ENCODE results near the gene TNFRSF12A.
A peak's percentile ranks its signal among the peaks of the same experiment; 100 is the strongest.

Gene TNFRSF12A

DNA sequence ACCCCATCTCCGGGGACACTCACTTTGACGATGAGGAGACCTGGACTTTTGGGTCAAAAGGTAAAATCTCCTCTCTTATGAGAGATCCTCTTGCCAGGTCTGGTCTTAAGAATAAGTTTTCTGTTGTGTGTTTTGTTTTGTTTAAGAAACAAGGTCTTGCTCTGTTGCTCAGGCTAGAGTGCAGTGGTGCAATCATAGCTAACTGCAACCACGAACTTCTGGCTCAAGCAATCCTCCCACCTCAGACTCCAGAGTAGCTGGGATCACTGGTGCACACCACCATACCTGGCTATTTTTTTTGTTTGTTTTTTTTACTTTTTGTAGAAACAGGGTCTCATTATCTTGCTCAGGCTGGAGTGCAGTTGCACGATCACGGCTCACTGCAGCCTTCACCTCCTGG is 30.3 kb downstream of the TNFRSF12A start:
- POLR2A ChIA-PET = interaction anchor here (1.1 kb wide), 1 partner anchor 8 kb away, joined by 3 read pairs; no protein-coding TSS in a partner anchor
- TF ChIP-seq BCL11B (tag by site-specific recombination; IDR thresholded peaks at IDR 0.05; ENCODE audit: low read depth) (no peak), PRDM2 (tag by site-specific recombination; IDR thresholded peaks at IDR 0.05; ENCODE audit: borderline replicate concordance) (no peak), KLF10 (tag by site-specific recombination; IDR thresholded peaks at IDR 0.05) (no peak), ZNF132 (tag by site-specific recombination; IDR thresholded peaks at IDR 0.05; ENCODE audit: borderline replicate concordance) (no peak)
- CTCF ChIA-PET = interaction anchor here (1.2 to 2.5 kb wide), 4 partner anchors 8 to 32 kb away, joined by 3 to 10 read pairs (median 5); no protein-coding TSS in a partner anchor
- Histone ChIP-seq H3K27ac (ENCODE audit: extremely low read depth, low read depth, low read length) (no peak overlapping the region), H3K9me3 (ENCODE audit: control insufficient read depth, insufficient read depth, low read depth, low read length) (no peaks in the 10 kb centered on the region), H3K4me3 (ENCODE audit: low read depth, low read length) (no peak overlapping the region), H3K4me1 (ENCODE audit: control insufficient read depth, insufficient read depth, low read length) (no peaks in the 10 kb centered on the region), H3K36me3 (ENCODE audit: control insufficient read depth in 2 of 2, insufficient read depth in 1 of 2, low read length in 2 of 2) (peaks cover 0 to 15% of the 10 kb centered on the region in 2 experiments; a peak in 1 of 3 replicates)

DNA sequence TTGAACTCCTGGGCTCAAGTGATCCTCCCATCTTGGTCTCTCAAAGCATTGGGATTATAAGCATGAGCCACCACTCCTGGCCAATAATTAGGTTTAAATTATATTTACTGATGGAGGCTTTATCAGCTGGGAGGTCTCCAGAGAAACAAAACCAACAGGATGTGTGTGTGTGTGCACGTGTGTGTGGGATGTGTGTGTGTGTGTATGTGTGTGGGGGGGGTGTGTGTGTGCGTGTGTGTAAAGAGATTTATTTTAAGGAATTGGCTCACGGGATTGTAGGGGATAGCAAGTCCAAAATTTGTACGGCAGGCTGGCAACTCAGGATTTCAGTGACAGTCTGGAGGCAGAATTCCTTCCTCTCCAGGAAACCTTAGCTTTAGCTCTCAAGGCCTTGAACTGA is 30.8 kb downstream of the TNFRSF12A start:
- Histone ChIP-seq H3K9me3 (ENCODE audit: control insufficient read depth, insufficient read depth, low read depth, low read length) (no peaks in the 10 kb centered on the region), H3K4me1 (ENCODE audit: control insufficient read depth, insufficient read depth, low read length) (no peaks in the 10 kb centered on the region), H3K36me3 (ENCODE audit: control insufficient read depth in 2 of 2, insufficient read depth in 1 of 2, low read length in 2 of 2) (peaks cover 0 to 17% of the 10 kb centered on the region in 2 experiments; a peak in 1 of 3 replicates), H3K4me3 (ENCODE audit: low read depth, low read length) (no peak overlapping the region), H3K27ac (ENCODE audit: extremely low read depth, low read depth, low read length) (no peak overlapping the region)
- POLR2A ChIA-PET = interaction anchor here (1.2 kb wide), 2 partner anchors 16 to 20 kb away, joined by 3 to 5 read pairs; no protein-coding TSS in a partner anchor
- TF ChIP-seq ZNF174 (tag by site-specific recombination; IDR thresholded peaks at IDR 0.05) (no peak), ZNF266 (tag by site-specific recombination; IDR thresholded peaks at IDR 0.05; ENCODE audit: low read depth) (no peak), KLF8 (tag by site-specific recombination; IDR thresholded peaks at IDR 0.05) (no peak), EGR2 (tag by site-specific recombination; IDR thresholded peaks at IDR 0.05; ENCODE audit: low read depth) (peak; percentile 87), ZNF600 (tag by site-specific recombination; IDR thresholded peaks at IDR 0.05) (0 out of 2 replicates have a peak, but pooled peaks have one; percentile 14), ZSCAN4 (tag by site-specific recombination; IDR thresholded peaks at IDR 0.05) (peak; percentile 89), ZFHX2 (tag by site-specific recombination; conservative IDR thresholded peaks at IDR 0.05) (peak; percentile 82), ZNF2 (tag by site-specific recombination; IDR thresholded peaks at IDR 0.05) (no peak), SCRT1 (tag by site-specific recombination; IDR thresholded peaks at IDR 0.05; ENCODE audit: borderline replicate concordance) (no peak), ZNF221 (tag by site-specific recombination; IDR thresholded peaks at IDR 0.05; ENCODE audit: borderline replicate concordance) (no peak), SP2 (tag by site-specific recombination; IDR thresholded peaks at IDR 0.05) (no peak), ZNF157 (tag by site-specific recombination; IDR thresholded peaks at IDR 0.05) (0 out of 2 replicates have a peak, but pooled peaks have one; percentile 15), ZNF146 (tag by site-specific recombination; IDR thresholded peaks at IDR 0.05) (no peak), ZNF398 (tag by site-specific recombination; IDR thresholded peaks at IDR 0.05) (peak; percentile 46; the same call in 1 of the 2 replicates), ZNF37A (tag by site-specific recombination; IDR thresholded peaks at IDR 0.05) (no peak)
- TF ChIP-seq, protein P1, sequence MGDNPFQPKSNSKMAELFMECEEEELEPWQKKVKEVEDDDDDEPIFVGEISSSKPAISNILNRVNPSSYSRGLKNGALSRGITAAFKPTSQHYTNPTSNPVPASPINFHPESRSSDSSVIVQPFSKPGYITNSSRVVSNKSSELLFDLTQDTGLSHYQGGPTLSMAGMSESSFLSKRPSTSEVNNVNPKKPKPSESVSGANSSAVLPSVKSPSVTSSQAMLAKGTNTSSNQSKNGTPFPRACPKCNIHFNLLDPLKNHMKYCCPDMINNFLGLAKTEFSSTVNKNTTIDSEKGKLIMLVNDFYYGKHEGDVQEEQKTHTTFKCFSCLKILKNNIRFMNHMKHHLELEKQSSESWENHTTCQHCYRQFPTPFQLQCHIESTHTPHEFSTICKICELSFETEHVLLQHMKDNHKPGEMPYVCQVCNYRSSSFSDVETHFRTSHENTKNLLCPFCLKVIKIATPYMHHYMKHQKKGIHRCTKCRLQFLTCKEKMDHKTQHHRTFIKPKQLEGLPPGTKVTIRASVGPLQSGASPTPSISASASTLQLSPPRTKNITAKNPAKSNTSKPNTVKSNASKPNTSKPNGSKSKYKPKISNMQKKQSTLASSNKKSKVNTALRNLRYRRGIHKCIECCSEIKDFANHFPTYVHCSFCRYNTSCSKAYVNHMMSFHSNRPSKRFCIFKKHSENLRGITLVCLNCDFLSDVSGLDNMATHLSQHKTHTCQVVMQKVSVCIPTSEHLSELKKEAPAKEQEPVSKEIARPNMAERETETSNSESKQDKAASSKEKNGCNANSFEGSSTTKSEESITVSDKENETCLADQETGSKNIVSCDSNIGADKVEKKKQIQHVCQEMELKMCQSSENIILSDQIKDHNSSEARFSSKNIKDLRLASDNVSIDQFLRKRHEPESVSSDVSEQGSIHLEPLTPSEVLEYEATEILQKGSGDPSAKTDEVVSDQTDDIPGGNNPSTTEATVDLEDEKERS (tag by site-specific recombination; IDR thresholded peaks at IDR 0.05) = no peak
- CTCF ChIA-PET = interaction anchor here (1.2 to 2.5 kb wide), 4 partner anchors 8 to 32 kb away, joined by 3 to 10 read pairs (median 5); no protein-coding TSS in a partner anchor
